Endothelial cell of umbilical vein (primary cell): ENCODE data around the gene KCNIP3. TPM values are rescaled to one million over a fixed set of nuclear protein-coding genes. Genes with fewer than 3 reads are reported as not detected.

Experiments
- BruUV-seq: library from RNA; stranded (reverse); fragments of 400-500 nt; replicated peaks from 2 replicates; lab custom pipeline; 2021; lab: Mats Ljungman, UMichigan
- CTCF ChIA-PET: fragments of 300-600, 350-600 bp; sonication (Branson Sonifier 250); formaldehyde crosslinking; loops from one replicate; lab custom pipeline; 2021; ENCODE audit warnings: antibody characterized with exemption, inconsistent platforms; lab: Charles Lee
- POLR2A ChIA-PET: fragments of 300-600, 350-600 bp; sonication (Branson Sonifier 250); formaldehyde crosslinking; loops from one replicate; lab custom pipeline; 2021; ENCODE audit warnings: antibody characterized with exemption, inconsistent platforms; lab: Charles Lee
- DNase-seq: peaks from one replicate; pipeline ENCODE4 v3.0.0-alpha.2; 2011; ENCODE audit warnings: low read depth, low spot score
- FAIRE-seq: peaks from 2 replicates; lab custom pipeline; 2011; peaks lifted over from hg19 to GRCh38; lab: Jason Lieb, UNC
- H2AFZ ChIP-seq: 2 replicates; pipeline ENCODE4 v1.6.0; 2012; ENCODE audit warnings: low read depth, low read length, control low read depth, inconsistent platforms
- H3K27ac ChIP-seq: 2 replicates; pipeline ENCODE4 v1.5.1; 2011; ENCODE audit warnings: low read depth, mild to moderate bottlenecking, control low read depth, low read length, moderate library complexity; ENCODE audit not compliant: insufficient read depth
- H3K27me3 ChIP-seq, 2 experiments: 2 replicates each; pipeline versions ENCODE4 v1.6.0 to v1.6.1; 2011; ENCODE audit warnings: low read length in 2 of 2, mixed read lengths in 1 of 2; ENCODE audit not compliant: control insufficient read depth in 2 of 2, insufficient read depth in 2 of 2
- H3K36me3 ChIP-seq, 2 experiments: 2 replicates in 1 of 2; 3 replicates in 1 of 2; pipeline ENCODE4 v1.5.1; 2011; ENCODE audit warnings: low read length in 2 of 2, mild to moderate bottlenecking in 1 of 2, moderate library complexity in 1 of 2; ENCODE audit not compliant: control insufficient read depth in 2 of 2, insufficient read depth in 2 of 2; ENCODE audit errors: extremely low read depth in 1 of 2
- H3K4me1 ChIP-seq: 3 replicates; pipeline ENCODE4 v1.5.1; 2011; ENCODE audit warnings: mild to moderate bottlenecking, low read length; ENCODE audit not compliant: control insufficient read depth, insufficient read depth; ENCODE audit errors: extremely low read depth
- H3K4me2 ChIP-seq: 2 replicates; pipeline ENCODE4 v1.6.1; 2011; ENCODE audit warnings: low read length, control low read depth, mixed read lengths; ENCODE audit not compliant: insufficient read depth
- H3K4me3 ChIP-seq, 3 experiments: fragments of 200-600 bp in 1 of 3; sonication (generic), shearing (Covaris generic) in 1 of 3; replicated peaks in 1 of 3; 2 replicates each; pipeline ENCODE4 v1.5.1; 2011 to 2016; ENCODE audit warnings: control low read depth in 3 of 3, low read length in 3 of 3, mild to moderate bottlenecking in 2 of 3, inconsistent platforms in 1 of 3, low read depth in 1 of 3, moderate library complexity in 1 of 3; ENCODE audit not compliant: insufficient read depth in 1 of 3
- H3K79me2 ChIP-seq: 2 replicates; pipeline ENCODE4 v1.6.0; 2012; ENCODE audit warnings: low read length, inconsistent platforms; ENCODE audit not compliant: control insufficient read depth, insufficient read depth
- H3K9ac ChIP-seq: replicated peaks from 2 replicates; pipeline ENCODE3; 2011; ENCODE audit warnings: low read length, control low read depth; ENCODE audit not compliant: insufficient read depth; ENCODE audit errors: extremely low read depth
- H3K9me1 ChIP-seq: replicated peaks from 3 replicates; pipeline ENCODE4 v1.6.0; 2011; ENCODE audit warnings: mild to moderate bottlenecking, low read length; ENCODE audit not compliant: control insufficient read depth, insufficient read depth; ENCODE audit errors: extremely low read depth
- H3K9me3 ChIP-seq: replicated peaks from 2 replicates; pipeline ENCODE4 v1.5.1; 2012; ENCODE audit warnings: low read length, inconsistent platforms; ENCODE audit not compliant: control insufficient read depth, insufficient read depth
- H4K20me1 ChIP-seq: replicated peaks from 2 replicates; pipeline ENCODE3; 2011; ENCODE audit warnings: mild to moderate bottlenecking, low read length; ENCODE audit not compliant: control insufficient read depth, insufficient read depth; ENCODE audit errors: extremely low read depth
- CTCF ChIP-seq, 2 donors: IDR thresholded peaks; 1 replicate in 1 of 2; 2 replicates in 1 of 2; pipeline ENCODE4 v1.5.1; 2011; ENCODE audit warnings: low read length in 2 of 2, mild to moderate bottlenecking in 2 of 2, moderate library complexity in 2 of 2, control low read depth in 1 of 2, inconsistent platforms in 1 of 2, low read depth in 1 of 2; ENCODE audit not compliant: insufficient read depth in 1 of 2; ENCODE audit errors: extremely low read depth in 1 of 2
- EZH2 ChIP-seq: IDR thresholded peaks from 2 replicates; pipeline ENCODE4 v1.6.1; 2012; ENCODE audit warnings: borderline replicate concordance, low read depth, mild to moderate bottlenecking, moderate library complexity, low read length, inconsistent platforms; ENCODE audit not compliant: severe bottlenecking
- FOS ChIP-seq: IDR thresholded peaks from 2 replicates; pipeline ENCODE4 v1.6.1; 2011; ENCODE audit warnings: mild to moderate bottlenecking, low read length, moderate library complexity, borderline replicate concordance; ENCODE audit not compliant: insufficient read depth
- GATA2 ChIP-seq: IDR thresholded peaks from 2 replicates; pipeline ENCODE4 v1.7.0; 2011; ENCODE audit warnings: low read depth, mild to moderate bottlenecking, moderate library complexity, mixed read lengths, low read length; ENCODE audit not compliant: insufficient read length, insufficient read depth
- JUN ChIP-seq: IDR thresholded peaks from 2 replicates; pipeline ENCODE4 v1.6.1; 2011; ENCODE audit warnings: borderline replicate concordance, low read depth; ENCODE audit not compliant: insufficient read length, insufficient read depth
- MAX ChIP-seq: IDR thresholded peaks from 2 replicates; pipeline ENCODE4 v1.6.1; 2011; ENCODE audit not compliant: insufficient read depth, insufficient read length
- MYC ChIP-seq: IDR thresholded peaks from one replicate; pipeline ENCODE4 v1.6.1; 2011; ENCODE audit warnings: mild to moderate bottlenecking, low read depth, low read length
- POLR2A ChIP-seq: IDR thresholded peaks from 2 replicates; pipeline ENCODE4 v1.6.1; 2012; ENCODE audit warnings: low read depth, mild to moderate bottlenecking, control low read depth, low read length
- POLR2AphosphoS5 ChIP-seq: IDR thresholded peaks from 2 replicates; pipeline ENCODE4 v1.6.1; 2012; ENCODE audit warnings: low read depth, mild to moderate bottlenecking, control low read depth, low read length, moderate library complexity; ENCODE audit not compliant: insufficient read depth
- dilution Hi-C: fragments of 300-500 bp; cut with MboI; formaldehyde crosslinking; loops from one replicate; pipeline ENCODE4 v1.15.0; 2019; ENCODE audit warnings: low sequenced_read_pairs; ENCODE audit not compliant: extremely low pct_ligation_motif_present
- intact Hi-C: fragments of 100-400 bp; cut with micrococcal nuclease; formaldehyde crosslinking; loops from one replicate; pipeline ENCODE4 v1.10.0; 2022
- polyA plus RNA-seq, 4 experiments: library from polyadenylated mRNA; depleted of rRNA in 3 of 4; stranded (reverse) in 3 of 4; unstranded in 1 of 4; fragments of >200 nt; gene quantifications; 2 replicates each; pipeline versions ENCODE4 v1.2.1 to v1.2.3, GENCODE V29; 2011 to 2012; ENCODE audit warnings: missing spikeins in 1 of 4
- total RNA-seq: library from RNA; stranded (reverse); gene quantifications from 2 replicates; pipeline ENCODE4 v1.2.3, GENCODE V29; 2021

The KCNIP3 gene
- total and polyA plus RNA-seq, 2 donors (not counting 3 experiments of a cell fraction or from before 2014, with no cell fraction given): 0.12 to 0.62 TPM

GRCh38 chr2:95281071-95281470 is 16.1 kb upstream of the KCNIP3 start:
- H3K9me3 ChIP-seq: no peaks in the 10 kb centered on the region
- POLR2A ChIA-PET: no interaction called here
- FAIRE-seq (no peak), DNase-seq (no peak)
- H3K9ac ChIP-seq: no peak overlapping the region
- no peak overlapping the region for H3K4me3 ChIP-seq
- BruUV-seq: no TSS peak
- H3K36me3 ChIP-seq: no peaks in the 10 kb centered on the region
- no peak for TF ChIP-seq FOS
- no peak for TF ChIP-seq MAX
- no peak for TF ChIP-seq JUN
- H3K4me1 ChIP-seq: no peaks in the 10 kb centered on the region
- dilution Hi-C loops (no loop called here), intact Hi-C loops (no loop called here)
- H4K20me1 ChIP-seq: no peaks in the 10 kb centered on the region
- no peak overlapping the region for H3K27ac ChIP-seq
- H3K79me2 ChIP-seq: no peaks in the 10 kb centered on the region
- no peaks in the 10 kb centered on the region for H3K9me1 ChIP-seq
- no peak overlapping the region for H3K4me2 ChIP-seq
- CTCF ChIA-PET: no interaction called here
- H2AFZ ChIP-seq: no peak overlapping the region
- no peaks in the 10 kb centered on the region for H3K27me3 ChIP-seq

- Histone ChIP-seq H3K9me3 (no peaks in the 10 kb centered on the region), H3K27ac (no peak overlapping the region), H3K4me2 (no peak overlapping the region), H3K79me2 (no peaks in the 10 kb centered on the region), H3K36me3 (no peaks in the 10 kb centered on the region), H3K9ac (no peak overlapping the region), H3K27me3 (no peaks in the 10 kb centered on the region), H3K4me3 (no peak overlapping the region), H3K9me1 (no peaks in the 10 kb centered on the region), H3K4me1 (no peaks in the 10 kb centered on the region), H2AFZ (no peak overlapping the region), H4K20me1 (no peaks in the 10 kb centered on the region)
- TF ChIP-seq POLR2A: no peak
- TF ChIP-seq MYC: no peak
- TF ChIP-seq MAX: no peak
- no peak for TF ChIP-seq FOS
- TF ChIP-seq CTCF (IDR thresholded peaks at IDR 0.05; ENCODE audit: extremely low read depth in 1 of 2, insufficient read depth in 1 of 2, low read depth in 1 of 2, low read length in 2 of 2): no peak
- no peak for TF ChIP-seq GATA2
- no peak for TF ChIP-seq JUN
- TF ChIP-seq EZH2: no peak
- no peak for TF ChIP-seq POLR2AphosphoS5
- DNase-seq (no peak), FAIRE-seq (no peak)
- dilution Hi-C loops (no loop called here), intact Hi-C loops (no loop called here)
- ChIA-PET POLR2A (no interaction called here), CTCF (no interaction called here)
- no TSS peak for BruUV-seq
Measured at GRCh38 chr2:95281786-95282185, 15.4 kb upstream of the KCNIP3 start.
